CD14-positive monocyte (primary cell): Measurements from ENCODE around the gene GTF2F2. TPM values are rescaled to one million over a fixed set of nuclear protein-coding genes. Genes with fewer than 3 reads are reported as not detected.

Source experiments
- DNase-seq, 3 donors: peaks; one replicate each; pipeline ENCODE4 v3.0.0-alpha.2; 2011 to 2022
- H2AFZ ChIP-seq: 2 replicates; pipeline ENCODE4 v1.6.0; 2012; ENCODE audit warnings: mild to moderate bottlenecking, low read depth, low read length, inconsistent platforms; ENCODE audit not compliant: insufficient read depth, poor library complexity, severe bottlenecking
- H3K27ac ChIP-seq, 2 donors: 1 replicate in 1 of 2; 2 replicates in 1 of 2; pipeline ENCODE4 v1.5.1; 2012 to 2013; ENCODE audit warnings: low read length in 2 of 2, control low read depth in 1 of 2, inconsistent platforms in 1 of 2, low read depth in 1 of 2, mild to moderate bottlenecking in 1 of 2
- H3K27me3 ChIP-seq, 2 donors: one replicate each; pipeline versions ENCODE4 v1.6.0 to v1.6.1; 2011 to 2013; ENCODE audit warnings: low read length in 2 of 2; ENCODE audit not compliant: control insufficient read depth in 2 of 2, insufficient read depth in 2 of 2
- H3K36me3 ChIP-seq, 2 donors: replicated peaks in 1 of 2; 1 replicate in 1 of 2; 2 replicates in 1 of 2; pipeline versions ENCODE4 v1.5.1 to v1.6.1; 2012 to 2013; ENCODE audit warnings: low read length in 2 of 2, control low read depth in 1 of 2, inconsistent platforms in 1 of 2, mild to moderate bottlenecking in 1 of 2; ENCODE audit not compliant: insufficient read depth in 2 of 2, control insufficient read depth in 1 of 2
- H3K4me1 ChIP-seq, 2 donors: 1 replicate in 1 of 2; 2 replicates in 1 of 2; pipeline versions ENCODE4 v1.5.1 to v1.6.1; 2012 to 2013; ENCODE audit warnings: low read length in 2 of 2, control low read depth in 1 of 2, inconsistent platforms in 1 of 2, mild to moderate bottlenecking in 1 of 2, moderate library complexity in 1 of 2; ENCODE audit not compliant: insufficient read depth in 2 of 2, control insufficient read depth in 1 of 2
- H3K4me2 ChIP-seq: replicated peaks from 2 replicates; pipeline ENCODE3; 2012; ENCODE audit warnings: low read length, moderate library complexity, mild to moderate bottlenecking; ENCODE audit not compliant: poor library complexity, severe bottlenecking; ENCODE audit errors: extremely low read depth
- H3K4me3 ChIP-seq, 3 experiments: fragments of 200-600 bp in 1 of 3; sonication (generic) in 1 of 3; replicated peaks in 1 of 3; 1 replicate in 2 of 3; 2 replicates in 1 of 3; pipeline ENCODE4 v1.5.1; 2011 to 2013; ENCODE audit warnings: low read length in 3 of 3, mild to moderate bottlenecking in 3 of 3, control low read depth in 2 of 3, low read depth in 2 of 3, inconsistent platforms in 1 of 3, moderate library complexity in 1 of 3
- H3K79me2 ChIP-seq: 2 replicates; pipeline ENCODE4 v1.6.0; 2012; ENCODE audit warnings: mild to moderate bottlenecking, control low read depth, inconsistent platforms, low read length, moderate library complexity; ENCODE audit not compliant: insufficient read depth
- H3K9ac ChIP-seq: 2 replicates; pipeline ENCODE4 v1.6.0; 2017; ENCODE audit warnings: low read length, mild to moderate bottlenecking; ENCODE audit not compliant: insufficient read depth, poor library complexity, severe bottlenecking
- H3K9me3 ChIP-seq, 2 donors: replicated peaks in 1 of 2; 1 replicate in 1 of 2; 2 replicates in 1 of 2; pipeline versions ENCODE4 v1.5.1 to v1.6.1; 2012 to 2013; ENCODE audit warnings: low read length in 2 of 2, control low read depth in 1 of 2; ENCODE audit not compliant: control insufficient read depth in 1 of 2, insufficient read depth in 1 of 2
- H4K20me1 ChIP-seq: 2 replicates; pipeline ENCODE4 v1.6.0; 2012; ENCODE audit warnings: mild to moderate bottlenecking, low read length, control low read depth, moderate library complexity; ENCODE audit not compliant: insufficient read depth
- H3K27ac Mint-ChIP-seq, 7 donors: one replicate each; pipeline ENCODE4 v1.8.0; 2020; ENCODE audit warnings: mild to moderate bottlenecking in 7 of 7, mixed read lengths in 7 of 7, moderate library complexity in 6 of 7, inconsistent platforms in 2 of 7
- H3K27me3 Mint-ChIP-seq, 3 donors: one replicate each; pipeline ENCODE4 v1.8.0; 2021 to 2022; ENCODE audit warnings: low read depth in 3 of 3, mild to moderate bottlenecking in 3 of 3, mixed read lengths in 3 of 3, moderate library complexity in 3 of 3, inconsistent platforms in 1 of 3
- H3K36me3 Mint-ChIP-seq, 2 donors: one replicate each; pipeline ENCODE4 v1.8.0; 2020; ENCODE audit warnings: mixed read lengths in 2 of 2, inconsistent platforms in 1 of 2, mild to moderate bottlenecking in 1 of 2
- H3K4me1 Mint-ChIP-seq: one replicate; pipeline ENCODE4 v1.8.0; 2020; ENCODE audit warnings: mild to moderate bottlenecking, mixed read lengths
- H3K4me3 Mint-ChIP-seq, 2 donors: one replicate each; pipeline ENCODE4 v1.8.0; 2020; ENCODE audit warnings: mild to moderate bottlenecking in 2 of 2, mixed read lengths in 2 of 2, moderate library complexity in 1 of 2
- H3K9me3 Mint-ChIP-seq, 7 donors: one replicate each; pipeline ENCODE4 v1.8.0; 2020 to 2022; ENCODE audit warnings: mixed read lengths in 7 of 7, mild to moderate bottlenecking in 6 of 7, moderate library complexity in 6 of 7, inconsistent platforms in 2 of 7
- CTCF ChIP-seq: fragments of 200-600 bp; IDR thresholded peaks from one replicate; pipeline ENCODE4 v1.8.0; 2022; ENCODE audit warnings: antibody characterized with exemption, mild to moderate bottlenecking
- WGBS: methylation state at CpG from one replicate; pipeline ENCODE4 v1.1.5; 2013; ENCODE audit warnings: missing lambda C conversion rate; ENCODE audit not compliant: insufficient coverage; 5-methylcytosine and 5-hydroxymethylcytosine counted together
- intact Hi-C, 2 donors: fragments of 100-400 bp; cut with micrococcal nuclease; formaldehyde crosslinking; loops; one replicate each; pipeline versions ENCODE4 v1.15.0 to v1.15.1; 2023
- polyA plus RNA-seq, 3 donors: library from polyadenylated mRNA; depleted of rRNA in 1 of 3; unstranded in 2 of 3; stranded (reverse) in 1 of 3; fragments of 300-500 nt in 2 of 3; fragments of >200 nt in 1 of 3; fragmentation: Illumina TruSeq in 2 of 3; gene quantifications; 1 replicate in 2 of 3; 2 replicates in 1 of 3; pipeline ENCODE4 v1.2.3, GENCODE V29; 2012 to 2021

GTF2F2 gene
- polyA plus RNA-seq, 3 donors = 8.1 to 10.4 (median 8.5) TPM

- intact Hi-C loops = no loop called here
- no peak overlapping the region for H3K4me3 Mint-ChIP-seq
Observed at GRCh38 chr13:45179428-45179827, 59.1 kb downstream of the GTF2F2 start.

GRCh38 chr13:45180303-45180702 lies 60.0 kb downstream of the GTF2F2 start:
- Histone ChIP-seq H3K9me3 (no peaks in the 10 kb centered on the region), H3K27me3 (no peaks in the 10 kb centered on the region), H4K20me1 (no peaks in the 10 kb centered on the region), H3K4me3 (no peak overlapping the region), H2AFZ (no peak overlapping the region), H3K4me1 (no peaks in the 10 kb centered on the region), H3K27ac (no peak overlapping the region), H3K79me2 (no peaks in the 10 kb centered on the region), H3K4me2 (no peak overlapping the region), H3K36me3 (peaks cover 2 to 38% of the 10 kb centered on the region in 2 donors), H3K9ac (no peak overlapping the region)
- H3K27ac Mint-ChIP-seq = no peak overlapping the region
- peaks cover 33 to 61% of the 10 kb centered on the region in 2 donors for H3K36me3 Mint-ChIP-seq
- H3K9me3 Mint-ChIP-seq = no peaks in the 10 kb centered on the region
- WGBS = no CpG with 5 or more reads among the region's 3 CpGs
- peaks cover 0 to 3% (median 0%) of the 10 kb centered on the region in 3 donors for H3K27me3 Mint-ChIP-seq
- no peaks in the 10 kb centered on the region for H3K4me1 Mint-ChIP-seq
- intact Hi-C loops = no loop called here
- H3K4me3 Mint-ChIP-seq = no peak overlapping the region
- no peak for TF ChIP-seq CTCF
- DNase-seq = no peak

More at GRCh38 chr13:45179428-45179827, 59.1 kb downstream of the GTF2F2 start:
- no peaks in the 10 kb centered on the region for H3K9me3 Mint-ChIP-seq
- peaks cover 0 to 3% (median 0%) of the 10 kb centered on the region in 3 donors for H3K27me3 Mint-ChIP-seq
- H3K4me1 Mint-ChIP-seq = no peaks in the 10 kb centered on the region
- no peak for DNase-seq
- H3K4me1 ChIP-seq = no peaks in the 10 kb centered on the region
- peaks cover 34 to 58% of the 10 kb centered on the region in 2 donors for H3K36me3 Mint-ChIP-seq
- H3K27ac ChIP-seq = no peak overlapping the region
- no peak overlapping the region for H3K4me2 ChIP-seq
- no peak overlapping the region for H3K27ac Mint-ChIP-seq
- no peak overlapping the region for H3K4me3 ChIP-seq
- TF ChIP-seq CTCF = no peak
- no peak overlapping the region for H2AFZ ChIP-seq
- no peaks in the 10 kb centered on the region for H4K20me1 ChIP-seq
- no peaks in the 10 kb centered on the region for H3K27me3 ChIP-seq
- H3K9ac ChIP-seq = no peak overlapping the region
- no peaks in the 10 kb centered on the region for H3K79me2 ChIP-seq
- peaks cover 2 to 37% of the 10 kb centered on the region in 2 donors for H3K36me3 ChIP-seq
- no peaks in the 10 kb centered on the region for H3K9me3 ChIP-seq
